Measurements from ENCODE around the gene SLC22A6.
"Not testable (repeated sequence)": the region's sequence is repeated elsewhere in the genome, so short reads cannot be mapped to it uniquely, and the experiment has no call there.

SLC22A6 gene

GRCh38 chr11:62985041-62985750 is 429 bp upstream of the SLC22A6 start:
- FAIRE-seq, result no peak

GRCh38 chr11:62983536-62984199 is 1.1 kb downstream of the SLC22A6 start:
- no peak for FAIRE-seq

- no peak for FAIRE-seq
Observed at GRCh38 chr11:62981743-62982142, 3.0 kb downstream of the SLC22A6 start.

- no peak for FAIRE-seq
Observed at GRCh38 chr11:62980133-62980760, 4.5 kb downstream of the SLC22A6 start.

- FAIRE-seq, result no peak
Observed at GRCh38 chr11:62976109-62976508, 8.7 kb downstream of the SLC22A6 start.

GRCh38 chr11:62974848-62975522 is 9.8 kb downstream of the SLC22A6 start:
- FAIRE-seq, result no peak

- FAIRE-seq, result no peak
Observed at GRCh38 chr11:62965574-62965973, 19.2 kb downstream of the SLC22A6 start.

- no peak for FAIRE-seq
Observed at GRCh38 chr11:62962391-62962790, 22.4 kb downstream of the SLC22A6 start.

GRCh38 chr11:62961017-62961570 is 23.7 kb downstream of the SLC22A6 start:
- FAIRE-seq, result no peak

- no peak for FAIRE-seq
Observed at GRCh38 chr11:62959422-62959980, 25.3 kb downstream of the SLC22A6 start.

GRCh38 chr11:62958547-62959421 is 26.0 kb downstream of the SLC22A6 start:
- no peak for FAIRE-seq

GRCh38 chr11:62957147-62957546 is 27.6 kb downstream of the SLC22A6 start:
- FAIRE-seq, result no peak

GRCh38 chr11:62954478-62954877 is 30.3 kb downstream of the SLC22A6 start:
- no peak for FAIRE-seq

GRCh38 chr11:62953811-62954210 is 31.0 kb downstream of the SLC22A6 start:
- no peak for FAIRE-seq

- no peak for FAIRE-seq
Observed at GRCh38 chr11:62948765-62949320, 35.9 kb downstream of the SLC22A6 start.

- FAIRE-seq, result not testable (repeated sequence)
Observed at GRCh38 chr11:62945538-62945937, 39.2 kb downstream of the SLC22A6 start.

GRCh38 chr11:62937528-62937927 is 47.2 kb downstream of the SLC22A6 start:
- not testable (repeated sequence) for FAIRE-seq

- no peak for FAIRE-seq
Observed at GRCh38 chr11:62934496-62934785, 50.3 kb downstream of the SLC22A6 start.

GRCh38 chr11:62933750-62934495 is 50.8 kb downstream of the SLC22A6 start:
- no peak for FAIRE-seq

- no peak for FAIRE-seq
Observed at GRCh38 chr11:62933285-62933684, 51.5 kb downstream of the SLC22A6 start.
